HG03097 (cell line): ENCODE measurements around the gene MRTO4.
"Not testable (repeated sequence)": the region's sequence is repeated elsewhere in the genome, so short reads cannot be mapped to it uniquely, and the experiment has no call there.

ENCODE experiments used
- ATAC-seq: cut with Tn5 transposase; IDR thresholded peaks from one replicate; pipeline ENCODE4 v1.9.1; 2021; ENCODE audit not compliant: unreplicated experiment, low FRiP score

The MRTO4 gene

GRCh38 chr1:19251305-19252196, at the start of gene MRTO4, which contains the start of gene EMC1:
MRTO4 (plus strand) TSS chr1:19251805; CDS start chr1:19251836, 31 bp downstream.
EMC1 (minus strand) TSS chr1:19251524; CDS start chr1:19251509, 15 bp downstream.
- peak; percentile 67 for ATAC-seq

DNA sequence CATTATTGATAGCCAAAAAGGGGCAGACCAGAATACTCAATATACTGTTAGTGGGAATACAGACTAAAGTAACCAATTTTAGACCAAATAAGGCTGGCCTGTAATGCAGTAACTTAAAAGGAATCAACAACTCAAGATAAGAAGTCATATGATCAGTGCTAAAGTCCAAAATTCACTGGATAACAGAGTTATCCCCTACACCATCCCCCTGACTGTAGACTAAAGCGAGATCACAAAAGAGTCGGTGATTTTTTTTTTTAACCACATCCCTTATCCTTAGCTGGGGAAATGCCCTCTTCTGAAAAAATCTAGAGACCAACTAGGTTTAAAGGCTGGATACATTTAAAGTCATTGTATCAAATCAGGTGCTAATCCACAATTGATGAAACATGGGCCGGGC, 49.2 kb upstream of the MRTO4 start:
- ATAC-seq: no peak

- ATAC-seq: no peak
Observed at GRCh38 chr1:19203440-19203839, 48.2 kb upstream of the MRTO4 start.

DNA sequence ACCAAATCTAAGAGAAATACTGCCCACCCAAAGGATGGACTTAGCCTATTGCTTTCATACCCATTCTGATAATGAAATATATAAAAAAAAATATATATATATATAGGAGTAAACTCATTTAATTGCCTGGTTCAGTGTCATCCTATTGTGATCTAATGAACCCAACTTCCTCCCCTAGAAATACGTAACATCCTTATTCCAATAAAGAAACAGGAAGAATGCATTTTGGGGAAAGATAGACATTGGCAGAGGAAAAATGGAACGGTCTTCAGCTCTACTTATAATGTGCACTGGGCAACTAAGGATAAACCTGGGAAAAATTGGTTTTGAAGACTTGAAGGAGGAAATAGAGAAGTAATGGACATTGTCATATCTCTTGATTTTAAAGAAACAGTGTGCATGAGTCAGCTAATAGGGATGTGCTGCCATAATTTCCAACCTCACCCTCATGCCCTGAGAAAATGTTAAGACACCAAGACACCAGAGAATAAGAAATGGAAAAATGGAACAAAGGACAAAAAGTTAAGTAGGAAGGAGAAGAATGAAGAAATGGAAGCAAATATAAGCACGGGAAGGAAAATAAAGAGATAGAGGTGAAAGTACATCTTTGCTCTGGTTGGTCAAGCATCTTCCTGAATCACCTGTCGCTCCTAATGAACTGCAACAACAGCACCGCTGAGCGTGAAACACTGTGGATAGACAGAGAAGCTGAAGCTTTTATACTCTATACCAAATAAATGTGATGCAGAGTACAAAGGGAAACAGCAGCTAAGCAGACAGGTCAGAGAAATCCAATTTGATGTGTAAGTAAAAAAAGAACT, 46.9 kb upstream of the MRTO4 start:
- ATAC-seq: no peak

GRCh38 chr1:19205403-19205802, 46.2 kb upstream of the MRTO4 start:
- no peak for ATAC-seq

DNA sequence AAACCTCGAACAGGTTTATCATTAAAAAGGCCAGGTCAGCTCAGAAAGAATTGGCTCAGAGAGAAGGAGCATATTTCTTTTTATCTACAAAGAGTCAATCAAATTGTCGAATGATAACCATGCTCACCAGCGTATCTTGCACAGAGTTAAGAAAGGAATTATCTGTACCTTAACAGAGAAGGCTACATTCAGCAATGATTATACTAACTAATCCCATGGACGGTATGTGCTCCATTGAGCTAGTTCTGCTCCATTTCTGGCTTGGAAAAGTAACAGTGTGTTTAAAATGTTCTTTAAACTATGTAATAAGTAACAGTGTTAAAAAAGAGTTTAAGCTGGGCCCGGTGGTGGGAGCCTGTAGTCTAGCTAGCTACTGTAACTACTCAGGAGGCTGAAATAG, 45.8 kb upstream of the MRTO4 start:
- no peak for ATAC-seq

- no peak for ATAC-seq
Observed at GRCh38 chr1:19206947-19207346, 44.7 kb upstream of the MRTO4 start.

DNA sequence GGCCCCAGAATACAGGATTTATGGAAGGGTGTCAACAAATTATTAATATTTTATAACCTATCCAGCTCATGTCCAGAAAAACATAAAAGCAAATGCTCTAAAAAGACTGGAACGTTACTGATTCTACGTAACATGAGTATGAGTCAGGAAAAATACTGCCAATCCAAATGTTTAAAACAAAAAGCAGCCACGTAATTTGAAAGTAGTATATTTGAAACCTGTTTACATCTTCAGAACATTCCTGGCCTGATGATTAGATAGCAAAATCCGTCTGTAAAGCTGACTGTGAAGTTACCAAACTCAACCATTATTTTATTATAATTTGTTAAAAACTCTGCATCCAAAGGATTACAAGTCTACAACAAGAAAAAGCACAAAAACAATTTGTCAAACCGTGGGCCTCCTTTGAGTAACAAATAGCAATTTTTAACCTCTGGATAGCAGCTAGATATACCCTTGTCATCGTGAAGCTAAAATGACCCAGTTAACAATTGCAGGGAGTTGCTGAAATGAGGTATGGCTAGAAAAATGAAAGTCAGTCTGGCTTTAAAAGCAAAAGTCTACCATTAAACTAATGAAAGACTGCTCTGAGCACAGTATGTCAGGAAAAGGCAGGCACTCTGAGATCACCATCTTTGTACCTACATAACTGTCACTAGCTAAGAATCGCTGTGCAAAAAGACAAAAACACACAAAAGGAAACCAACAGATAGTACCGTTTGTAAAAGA, 42.7 kb upstream of the MRTO4 start:
- ATAC-seq: no peak

- peak; percentile 32 for ATAC-seq
Observed at GRCh38 chr1:19209439-19209989, 42.1 kb upstream of the MRTO4 start.

DNA sequence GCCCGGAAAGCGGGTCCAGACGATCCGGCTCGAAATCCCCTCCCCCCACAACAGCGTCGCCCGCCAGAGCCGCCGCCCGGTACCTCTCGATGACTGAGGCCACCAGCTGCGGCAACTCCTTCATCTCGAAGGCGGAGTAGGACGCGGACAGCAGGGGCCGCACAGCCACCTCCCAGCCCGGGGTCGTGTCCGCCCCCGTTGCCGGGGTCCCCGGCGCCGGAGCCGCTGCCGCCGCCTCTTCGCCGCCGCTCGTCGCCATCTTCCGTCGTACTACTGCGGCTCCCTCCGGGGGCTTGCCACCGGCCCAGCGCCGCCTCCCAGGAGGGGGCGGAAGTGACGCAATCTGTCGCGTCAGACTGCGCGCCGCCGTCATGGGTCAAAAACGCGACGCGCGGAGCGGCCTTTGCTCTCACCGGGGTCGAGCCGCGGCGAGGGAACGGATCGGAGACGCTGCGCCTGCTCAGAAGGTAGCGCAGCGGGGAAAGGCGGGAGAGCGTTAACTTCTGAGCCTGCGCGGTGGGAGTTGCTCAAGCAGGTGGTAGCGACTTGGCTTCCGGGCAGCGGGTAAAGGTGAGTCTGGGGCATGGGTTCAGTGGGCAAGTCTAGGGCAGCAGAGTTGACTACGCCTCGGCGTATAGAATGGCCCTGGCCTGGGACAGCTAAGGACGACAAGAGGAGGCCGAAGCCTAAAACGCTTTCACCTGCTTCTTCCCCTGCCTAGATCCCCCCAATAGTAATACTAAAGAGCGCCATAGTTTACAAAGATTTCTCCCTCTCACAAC, 41.4 kb upstream of the MRTO4 start, which contains the start of gene UBR4:
UBR4 (minus strand) TSS at position 277 of the 782 bp plus-strand sequence; CDS start at position 259, 18 bp downstream.
- peak; percentile 87 for ATAC-seq

GRCh38 chr1:19210772-19211549, 40.6 kb upstream of the MRTO4 start:
- no peak for ATAC-seq

DNA sequence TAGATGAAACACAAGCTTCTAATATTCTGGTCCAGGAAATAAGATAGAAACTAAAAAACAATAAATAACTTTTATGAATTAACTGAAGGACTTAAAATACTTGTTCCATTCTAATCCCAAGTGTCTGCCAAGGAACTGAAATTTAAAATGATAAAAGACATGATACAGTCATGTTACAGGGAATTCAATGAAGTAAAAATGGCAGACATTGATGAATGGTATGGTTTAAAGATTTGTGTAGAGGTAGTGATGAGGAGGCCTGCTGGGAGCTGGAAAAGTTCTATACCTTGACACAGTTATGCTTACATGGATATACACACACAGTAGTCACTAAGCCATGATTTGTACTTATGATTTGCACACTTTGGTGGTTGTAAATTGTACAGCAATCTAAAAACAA, 39.4 kb upstream of the MRTO4 start:
- no peak for ATAC-seq

DNA sequence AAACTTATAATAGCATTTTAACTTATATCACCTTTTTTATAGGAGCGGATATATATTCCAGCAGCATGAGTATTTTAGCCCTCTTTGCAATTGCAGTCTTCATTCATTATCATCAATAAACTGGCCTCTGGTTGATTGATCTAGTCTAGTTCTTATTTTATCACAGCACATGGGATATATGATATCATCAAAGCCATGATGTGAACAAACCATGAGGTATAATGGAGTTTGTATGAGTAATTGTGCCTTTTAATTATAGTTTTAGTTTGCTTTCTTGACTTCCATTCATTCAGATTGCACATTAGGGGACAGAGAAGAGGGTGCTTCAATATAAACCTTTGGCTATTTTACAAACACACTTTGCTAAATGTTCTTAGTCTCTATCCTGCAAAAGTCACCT, 38.0 kb upstream of the MRTO4 start:
- ATAC-seq: no peak

GRCh38 chr1:19216585-19216984, 35.0 kb upstream of the MRTO4 start:
- ATAC-seq: not testable (repeated sequence)

GRCh38 chr1:19219451-19219850, 32.2 kb upstream of the MRTO4 start:
- no peak for ATAC-seq

DNA sequence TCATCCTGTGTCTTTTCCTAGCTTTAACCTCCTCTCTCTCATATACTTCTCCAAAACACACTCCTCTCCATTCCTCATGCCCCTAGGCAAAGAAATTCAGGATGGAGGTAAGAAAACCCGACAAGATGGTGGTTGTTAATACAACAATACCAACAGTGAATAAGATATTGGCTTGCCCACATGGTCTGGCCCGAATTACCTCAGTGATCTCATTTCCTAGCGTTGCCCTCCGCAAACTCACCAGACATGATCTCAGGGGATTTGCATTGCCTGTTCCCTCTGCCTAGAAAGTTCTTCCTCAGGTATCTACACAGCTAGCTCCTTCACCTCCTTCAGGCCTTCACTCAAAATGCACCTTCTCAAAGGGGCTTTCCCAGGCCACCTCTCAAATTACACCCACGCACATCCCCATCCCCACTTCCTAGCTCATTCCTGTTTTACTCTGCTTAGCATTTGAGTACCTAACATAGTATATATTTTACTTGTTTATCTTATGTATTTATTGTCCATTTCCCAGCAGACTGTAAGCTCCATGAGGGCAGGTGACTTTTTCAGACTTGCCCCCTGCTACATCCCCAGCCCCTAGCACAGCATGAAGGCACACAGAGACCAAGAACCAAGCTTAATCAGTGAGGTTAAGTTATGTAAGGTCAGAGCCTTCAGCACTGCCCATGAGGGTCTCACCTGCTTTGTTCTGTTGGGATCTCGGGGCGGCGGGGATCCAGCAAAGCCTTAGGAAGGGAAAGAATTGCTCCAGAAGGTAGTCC, 31.3 kb upstream of the MRTO4 start:
- no peak for ATAC-seq

GRCh38 chr1:19220991-19221390, 30.6 kb upstream of the MRTO4 start:
- ATAC-seq: no peak

- no peak for ATAC-seq
Observed at GRCh38 chr1:19222573-19222972, 29.0 kb upstream of the MRTO4 start.
